Upper lobe of left lung (tissue), 6 donors: ENCODE results near the gene ENPP5. TPM values are rescaled to one million over a fixed set of nuclear protein-coding genes. Genes with fewer than 3 reads are reported as not detected.

ENCODE experiments used
- ATAC-seq, 2 donors: fragments of 200-7000 bp; cut with Tn5 transposase; one replicate each; pipeline ENCODE4 v1.9.1; 2022; ENCODE audit warnings: mild to moderate bottlenecking in 2 of 2, moderate library complexity in 2 of 2; ENCODE audit not compliant: low FRiP score in 2 of 2
- DNase-seq, 2 donors: peaks; one replicate each; pipeline ENCODE4 v3.0.0-alpha.2; 2019 to 2020
- H3K27ac ChIP-seq, 4 donors: fragments of 200-600 bp; sonication (generic); one replicate each; pipeline ENCODE4 v1.5.1; 2016 to 2019
- H3K27me3 ChIP-seq, 4 donors: fragments of 200-600 bp; sonication (generic); one replicate each; pipeline ENCODE4 v1.5.1; 2017 to 2019
- H3K36me3 ChIP-seq, 4 donors: fragments of 200-600 bp; sonication (generic); one replicate each; pipeline ENCODE4 v1.5.1; 2016 to 2019
- H3K4me1 ChIP-seq, 4 donors: fragments of 200-600 bp; sonication (generic); one replicate each; pipeline ENCODE4 v1.5.1; 2018 to 2019
- H3K4me3 ChIP-seq, 4 donors: fragments of 200-600 bp; sonication (generic); one replicate each; pipeline ENCODE4 v1.5.1; 2017 to 2019; ENCODE audit warnings: mild to moderate bottlenecking in 2 of 4, moderate library complexity in 1 of 4
- H3K9me3 ChIP-seq, 4 donors: fragments of 200-600 bp; sonication (generic); one replicate each; pipeline ENCODE4 v1.5.1; 2018 to 2019
- EP300 ChIP-seq, 4 donors: sonication (generic); formaldehyde crosslinking; IDR thresholded peaks; one replicate each; pipeline ENCODE4 v1.5.1; 2017; ENCODE audit warnings: antibody characterized with exemption in 4 of 4, control low read depth in 2 of 4
- POLR2A ChIP-seq, 4 donors: fragments of 450-650 bp; IDR thresholded peaks; one replicate each; pipeline ENCODE4 v1.5.1; 2016 to 2017; ENCODE audit warnings: antibody characterized with exemption in 4 of 4, mild to moderate bottlenecking in 2 of 4
- POLR2AphosphoS5 ChIP-seq, 2 donors: sonication (generic); formaldehyde crosslinking; IDR thresholded peaks; one replicate each; pipeline ENCODE4 v1.5.1; 2017; ENCODE audit warnings: antibody characterized with exemption in 2 of 2
- WGBS, 2 donors: methylation state at CpG; one replicate each; pipeline ENCODE4 v1.1.5; 2017 to 2018; 5-methylcytosine and 5-hydroxymethylcytosine counted together
- total RNA-seq, 6 donors: library from RNA; depleted of rRNA in 4 of 6; stranded (reverse); fragments of >200 nt in 4 of 6; gene quantifications; one replicate each; pipeline versions ENCODE4 v1.1.0 to v1.2.1, GENCODE V29; 2016 to 2021
- TF ChIP-seq, protein P1 (sequence below), 6 experiments: fragments of 450-650 bp in 4 of 6; fragments of 200-600 bp in 2 of 6; sonication (generic) in 2 of 6; IDR thresholded peaks; one replicate each; pipeline ENCODE4 v1.5.1; 2016 to 2019; ENCODE audit warnings: antibody characterized with exemption in 6 of 6
- donor health status: DM: no; HTN: no; CAD: no; lungs with moderate emphysema.
- donor health status: DM: no; HTN: yes; CAD: no; lungs with severe emphysema.

ENPP5 gene
- total RNA-seq, 6 donors from 2014 or later, result 2.7 to 21.0 (median 7.8) TPM

- no peaks in the 10 kb centered on the region for H3K27me3 ChIP-seq
- 84 to 88% methylated on average over 4 of the region's 4 CpGs for WGBS, 2 donors
- no peak for DNase-seq
- ATAC-seq, result no peak
- TF ChIP-seq POLR2A (IDR thresholded peaks at IDR 0.05) (no peak), EP300 (IDR thresholded peaks at IDR 0.05) (no peak), POLR2AphosphoS5 (IDR thresholded peaks at IDR 0.05) (no peak)
- TF ChIP-seq, protein P1, sequence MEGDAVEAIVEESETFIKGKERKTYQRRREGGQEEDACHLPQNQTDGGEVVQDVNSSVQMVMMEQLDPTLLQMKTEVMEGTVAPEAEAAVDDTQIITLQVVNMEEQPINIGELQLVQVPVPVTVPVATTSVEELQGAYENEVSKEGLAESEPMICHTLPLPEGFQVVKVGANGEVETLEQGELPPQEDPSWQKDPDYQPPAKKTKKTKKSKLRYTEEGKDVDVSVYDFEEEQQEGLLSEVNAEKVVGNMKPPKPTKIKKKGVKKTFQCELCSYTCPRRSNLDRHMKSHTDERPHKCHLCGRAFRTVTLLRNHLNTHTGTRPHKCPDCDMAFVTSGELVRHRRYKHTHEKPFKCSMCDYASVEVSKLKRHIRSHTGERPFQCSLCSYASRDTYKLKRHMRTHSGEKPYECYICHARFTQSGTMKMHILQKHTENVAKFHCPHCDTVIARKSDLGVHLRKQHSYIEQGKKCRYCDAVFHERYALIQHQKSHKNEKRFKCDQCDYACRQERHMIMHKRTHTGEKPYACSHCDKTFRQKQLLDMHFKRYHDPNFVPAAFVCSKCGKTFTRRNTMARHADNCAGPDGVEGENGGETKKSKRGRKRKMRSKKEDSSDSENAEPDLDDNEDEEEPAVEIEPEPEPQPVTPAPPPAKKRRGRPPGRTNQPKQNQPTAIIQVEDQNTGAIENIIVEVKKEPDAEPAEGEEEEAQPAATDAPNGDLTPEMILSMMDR (IDR thresholded peaks at IDR 0.05), result no peak
- no peaks in the 10 kb centered on the region for H3K4me1 ChIP-seq
- H3K4me3 ChIP-seq, result no peak overlapping the region
- no peaks in the 10 kb centered on the region for H3K9me3 ChIP-seq
- no peak overlapping the region for H3K27ac ChIP-seq
- H3K36me3 ChIP-seq, result no peaks in the 10 kb centered on the region
Observed at GRCh38 chr6:46201702-46202101, 30.9 kb upstream of the ENPP5 start.

DNA sequence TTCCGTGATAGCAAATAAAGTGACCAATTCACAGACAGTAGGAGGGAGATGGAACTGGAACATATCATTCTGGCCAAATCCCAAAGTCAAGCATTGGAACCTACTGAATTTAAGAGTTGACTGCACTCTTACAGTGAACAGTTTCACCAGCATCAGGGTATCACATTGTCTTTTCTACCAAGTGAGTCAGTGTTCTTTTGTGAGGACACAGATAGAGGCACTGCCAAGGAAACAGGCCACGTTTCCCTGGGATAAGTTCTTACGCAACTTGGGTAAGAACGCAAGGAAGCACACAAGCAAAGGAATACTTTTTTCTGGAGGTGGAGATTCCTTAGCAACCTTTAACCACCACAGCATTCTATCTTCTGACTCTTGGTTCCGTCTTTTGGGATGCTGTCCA is 28.6 kb upstream of the ENPP5 start:
- 84 to 88% methylated on average over 5 of the region's 5 CpGs for WGBS, 2 donors
- Histone ChIP-seq H3K27ac (no peak overlapping the region), H3K4me1 (no peaks in the 10 kb centered on the region), H3K4me3 (no peak overlapping the region), H3K9me3 (no peaks in the 10 kb centered on the region), H3K27me3 (no peaks in the 10 kb centered on the region), H3K36me3 (no peaks in the 10 kb centered on the region)
- TF ChIP-seq, protein P1 (IDR thresholded peaks at IDR 0.05), result no peak
- TF ChIP-seq POLR2AphosphoS5 (IDR thresholded peaks at IDR 0.05), result no peak
- TF ChIP-seq EP300 (IDR thresholded peaks at IDR 0.05), result no peak
- TF ChIP-seq POLR2A (IDR thresholded peaks at IDR 0.05), result no peak
- DNase-seq (no peak), ATAC-seq (peak in 1 of 2 donors; percentile 58)

- TF ChIP-seq POLR2A (IDR thresholded peaks at IDR 0.05) (no peak), POLR2AphosphoS5 (IDR thresholded peaks at IDR 0.05) (no peak), EP300 (IDR thresholded peaks at IDR 0.05) (no peak)
- TF ChIP-seq, protein P1 (IDR thresholded peaks at IDR 0.05), result no peak
- H3K27me3 ChIP-seq, result no peaks in the 10 kb centered on the region
- H3K4me3 ChIP-seq, result no peak overlapping the region
- no peak overlapping the region for H3K27ac ChIP-seq
- H3K36me3 ChIP-seq, result no peaks in the 10 kb centered on the region
- no peaks in the 10 kb centered on the region for H3K9me3 ChIP-seq
- H3K4me1 ChIP-seq, result no peaks in the 10 kb centered on the region
- ATAC-seq (no peak), DNase-seq (no peak)
- WGBS, 2 donors, result 67 to 80% methylated on average over 1 of the region's 1 CpG
Observed at GRCh38 chr6:46191961-46192360, 21.2 kb upstream of the ENPP5 start.

DNA sequence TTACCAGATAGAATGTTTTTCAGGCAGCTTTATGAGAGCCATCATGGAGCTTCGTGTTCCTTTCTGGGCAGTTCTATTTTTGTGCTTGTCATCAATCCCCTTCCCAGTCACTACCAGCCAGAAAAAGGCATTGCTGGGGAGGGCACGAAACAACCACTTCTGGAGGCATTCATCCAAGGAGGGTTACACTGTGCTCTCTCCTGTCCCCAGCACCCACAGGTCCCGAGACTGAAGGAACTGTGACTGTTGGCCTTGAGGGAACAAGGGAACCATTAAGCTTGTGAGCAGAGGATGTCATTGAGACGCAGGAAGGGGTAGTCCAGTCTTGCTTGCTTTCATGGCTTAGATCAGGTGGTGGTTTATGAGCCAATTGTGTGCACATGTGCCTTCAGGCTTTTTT is 20.1 kb upstream of the ENPP5 start:
- Histone ChIP-seq H3K4me1 (no peaks in the 10 kb centered on the region), H3K4me3 (no peak overlapping the region), H3K27ac (no peak overlapping the region), H3K9me3 (no peaks in the 10 kb centered on the region), H3K36me3 (no peaks in the 10 kb centered on the region), H3K27me3 (no peaks in the 10 kb centered on the region)
- 86 to 91% methylated on average over 4 of the region's 4 CpGs for WGBS, 2 donors
- TF ChIP-seq POLR2A (IDR thresholded peaks at IDR 0.05), result no peak
- TF ChIP-seq, protein P1 (IDR thresholded peaks at IDR 0.05), result no peak
- no peak for TF ChIP-seq POLR2AphosphoS5 (IDR thresholded peaks at IDR 0.05)
- TF ChIP-seq EP300 (IDR thresholded peaks at IDR 0.05), result no peak
- ATAC-seq, result no peak
- DNase-seq, result no peak

GRCh38 chr6:46189726-46190125 is 18.9 kb upstream of the ENPP5 start:
- Histone ChIP-seq H3K9me3 (no peaks in the 10 kb centered on the region), H3K4me1 (no peaks in the 10 kb centered on the region), H3K27ac (no peak overlapping the region), H3K4me3 (no peak overlapping the region), H3K36me3 (no peaks in the 10 kb centered on the region), H3K27me3 (no peaks in the 10 kb centered on the region)
- ATAC-seq, result no peak
- no peak for TF ChIP-seq EP300 (IDR thresholded peaks at IDR 0.05)
- TF ChIP-seq POLR2A (IDR thresholded peaks at IDR 0.05), result no peak
- no peak for TF ChIP-seq POLR2AphosphoS5 (IDR thresholded peaks at IDR 0.05)
- TF ChIP-seq, protein P1 (IDR thresholded peaks at IDR 0.05), result no peak
- 94 to 95% methylated on average over 4 of the region's 4 CpGs for WGBS, 2 donors
- no peak for DNase-seq
